Non-pigmented ciliary epithelial cell (primary cell): ENCODE results near the gene BLNK.
"Not testable (repeated sequence)": the region's sequence is repeated elsewhere in the genome, so short reads cannot be mapped to it uniquely, and the experiment has no call there.

Experiments used
- DNase-seq: peaks from one replicate; pipeline ENCODE4 v3.0.0-alpha.2; 2010; ENCODE audit warnings: low read depth

BLNK gene

DNA sequence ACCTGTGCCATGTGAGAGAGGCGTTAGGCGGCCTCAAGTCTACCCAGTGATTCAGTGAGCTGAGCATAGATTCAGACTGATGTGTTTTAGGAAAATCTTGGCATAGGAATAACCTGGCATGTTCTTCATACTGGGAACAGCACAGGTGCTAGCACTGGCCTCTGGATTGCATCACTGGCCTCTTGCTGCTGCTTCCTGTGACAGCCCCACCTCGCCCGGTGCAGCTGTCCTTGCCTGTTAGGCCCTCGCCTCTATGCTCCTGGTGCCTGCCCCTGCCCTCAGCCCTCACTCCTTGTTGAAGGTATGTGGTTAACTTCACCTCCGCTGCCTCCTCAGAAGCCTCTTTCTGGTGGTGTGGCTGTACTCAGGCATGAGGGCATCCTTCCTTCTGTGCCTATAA is 46.2 kb downstream of the BLNK start:
- no peak for DNase-seq

DNA sequence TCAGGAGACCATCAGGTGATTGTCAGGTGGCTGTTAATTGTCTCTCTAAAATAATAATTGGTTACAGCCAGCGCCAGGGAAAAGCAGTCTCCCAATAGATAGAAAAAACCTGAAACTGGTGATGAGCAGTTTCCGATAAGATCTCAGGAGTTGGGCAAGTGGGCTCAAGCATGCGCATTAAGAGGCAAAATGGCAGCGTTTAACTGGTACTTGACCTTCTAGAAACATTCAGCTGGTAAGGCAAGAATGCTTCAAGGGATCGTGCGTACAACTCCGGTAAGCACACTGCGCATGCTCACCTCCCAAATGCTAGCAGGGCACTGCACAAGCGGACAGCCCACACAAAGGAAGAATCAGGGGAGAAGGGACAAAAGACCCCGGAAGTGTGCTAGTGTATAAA is 48.5 kb downstream of the BLNK start:
- no peak for DNase-seq

DNA sequence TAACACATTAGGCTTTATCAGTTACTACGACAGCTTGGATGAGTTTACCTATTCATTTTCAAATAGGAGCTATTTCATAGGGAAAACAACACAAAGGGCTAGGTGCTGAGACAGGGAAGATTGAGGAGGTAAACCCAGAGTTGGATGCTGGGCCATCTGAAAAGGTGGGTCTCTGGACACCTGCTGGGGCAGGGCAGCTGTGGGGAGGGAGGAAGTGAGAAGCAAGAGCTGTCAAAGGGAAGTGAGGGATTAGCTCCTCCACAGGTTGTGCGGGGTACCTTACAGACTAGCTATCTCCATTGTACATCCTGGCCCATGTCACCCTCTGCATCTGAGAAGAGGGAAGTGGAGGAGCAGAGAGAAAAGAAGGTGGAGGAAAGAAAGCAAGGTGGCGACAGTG is 48.9 kb downstream of the BLNK start:
- no peak for DNase-seq

DNA sequence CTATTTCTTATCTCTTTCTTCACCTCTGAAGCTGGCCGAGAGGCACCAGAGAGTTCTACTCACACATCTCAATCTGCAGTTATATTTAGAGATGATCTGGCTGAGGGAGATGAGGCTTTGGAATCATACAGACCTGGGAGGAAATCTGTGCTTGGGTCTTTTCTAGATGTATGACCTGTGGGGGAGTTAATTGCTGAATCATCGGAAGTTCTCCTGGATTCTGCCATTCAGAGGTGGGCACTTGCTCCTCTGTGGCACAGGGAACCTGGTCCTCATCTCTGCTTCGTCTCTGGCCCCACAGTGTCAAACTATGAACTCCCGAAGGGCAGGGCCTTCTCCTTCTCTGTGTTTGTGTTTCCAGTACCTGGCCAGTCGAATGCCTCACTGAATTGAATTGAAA is 52.5 kb downstream of the BLNK start:
- DNase-seq = no peak

DNA sequence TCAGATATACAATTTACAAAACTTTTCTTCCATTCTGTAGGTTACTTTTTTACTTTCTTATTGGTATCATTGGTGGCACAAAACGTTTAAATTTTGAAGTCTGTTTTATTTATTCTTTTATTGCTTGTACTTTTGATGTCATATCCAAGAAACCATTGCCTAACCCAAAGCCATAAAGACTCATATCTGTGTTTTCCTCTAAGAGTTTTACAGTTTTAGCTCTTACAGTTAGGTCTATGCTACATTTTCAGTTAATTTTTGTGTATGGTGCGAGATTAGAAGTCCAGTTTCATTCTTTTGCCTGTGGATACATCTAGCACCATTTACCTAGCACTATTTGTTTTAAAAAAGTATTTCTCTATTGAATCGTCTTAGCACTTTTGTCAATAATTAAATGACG is 53.7 kb downstream of the BLNK start:
- no peak for DNase-seq

DNA sequence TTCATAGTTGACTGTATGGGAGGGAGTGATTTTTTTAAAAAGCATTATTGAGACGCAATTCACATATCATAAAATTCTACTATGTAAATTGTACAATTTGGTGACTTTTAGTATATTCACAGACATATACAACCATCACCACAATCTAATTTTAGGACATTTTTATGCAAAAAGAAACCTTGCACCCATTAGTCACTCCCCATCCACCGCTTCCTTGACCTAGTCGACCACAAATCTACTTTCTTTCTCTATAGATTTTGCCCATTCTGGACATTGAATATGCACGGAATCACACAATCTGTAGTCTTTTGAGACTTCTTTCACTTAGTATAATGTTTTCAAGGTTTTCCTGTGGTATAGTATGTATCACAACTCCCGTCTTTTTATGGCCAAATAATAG is 54.6 kb downstream of the BLNK start:
- DNase-seq = no peak

DNA sequence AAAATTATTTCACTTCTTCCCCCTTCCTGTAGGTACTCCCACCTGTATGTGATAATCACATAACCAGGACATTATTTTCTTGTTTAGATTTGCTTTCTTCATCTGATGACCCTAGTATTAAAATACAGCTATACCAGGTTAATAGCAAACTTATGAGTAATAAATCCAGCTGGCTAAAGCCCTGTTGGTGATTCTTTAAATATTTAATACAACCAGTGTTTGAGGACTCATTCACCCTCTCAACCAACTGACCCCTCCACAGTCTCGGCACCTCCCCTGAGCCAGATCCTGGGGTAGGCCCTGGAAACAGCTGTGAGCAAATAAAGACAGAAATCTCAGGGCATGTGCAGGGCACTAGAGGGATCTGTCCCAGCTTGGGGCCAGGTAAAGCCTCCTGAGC is 58.5 kb downstream of the BLNK start:
- no peak for DNase-seq

DNA sequence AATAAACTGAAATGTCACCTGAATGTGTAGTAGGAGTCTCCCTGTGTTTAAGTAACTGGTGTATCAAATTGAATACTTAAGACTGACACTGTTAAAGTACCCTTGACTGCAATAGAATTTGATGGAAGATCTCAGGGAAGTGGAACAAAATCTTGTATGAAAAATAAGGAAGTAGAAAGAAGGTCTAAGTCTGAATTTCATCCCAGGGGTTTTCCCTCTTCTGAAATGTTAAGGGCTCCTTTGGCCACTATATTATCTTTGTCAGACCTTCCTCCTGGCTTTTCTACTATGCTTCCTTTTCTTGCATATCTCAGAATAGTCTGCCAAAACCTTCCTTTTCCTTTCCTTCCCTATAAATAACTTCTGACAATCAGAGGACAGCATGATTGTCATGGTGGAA is 59.6 kb downstream of the BLNK start:
- no peak for DNase-seq

DNA sequence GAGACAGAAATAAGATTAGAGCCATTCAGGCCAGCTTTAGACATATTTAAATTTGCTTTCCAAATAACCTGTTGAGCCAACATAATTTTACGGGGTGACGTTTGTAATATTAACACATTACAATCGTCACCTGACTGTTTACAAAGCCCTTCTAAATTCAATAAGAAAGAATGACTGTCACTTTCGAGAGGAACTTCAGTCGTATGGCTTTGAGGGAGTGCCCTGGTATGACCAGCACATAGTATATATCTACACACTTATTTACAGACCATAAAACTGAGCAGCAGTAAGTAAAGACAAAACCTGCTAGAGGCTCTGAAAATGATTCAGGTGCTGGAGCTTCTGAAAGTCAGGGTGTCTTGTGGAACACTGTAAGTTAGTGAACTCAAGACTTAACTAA is 62.4 kb downstream of the BLNK start:
- no peak for DNase-seq

DNA sequence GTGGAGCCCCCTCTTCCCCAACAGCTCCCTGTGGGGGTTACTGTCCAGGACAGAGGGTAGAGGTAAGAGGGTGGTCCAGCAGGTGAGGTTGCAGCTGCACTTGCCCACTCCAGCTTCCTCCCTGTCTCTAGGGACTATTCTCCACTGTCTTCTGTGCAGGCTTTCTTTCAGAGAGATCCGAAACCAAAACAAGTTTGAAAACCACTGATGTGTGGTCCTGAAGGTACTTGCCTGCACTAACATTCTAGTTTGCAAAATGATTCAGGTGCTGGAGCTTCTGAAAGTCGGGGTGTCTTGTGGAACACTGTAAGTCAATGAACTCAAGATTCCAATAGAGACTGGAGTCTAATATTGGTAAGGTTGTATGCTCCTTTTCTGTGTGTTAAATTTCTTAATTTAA is 63.1 kb downstream of the BLNK start:
- no peak for DNase-seq

DNA sequence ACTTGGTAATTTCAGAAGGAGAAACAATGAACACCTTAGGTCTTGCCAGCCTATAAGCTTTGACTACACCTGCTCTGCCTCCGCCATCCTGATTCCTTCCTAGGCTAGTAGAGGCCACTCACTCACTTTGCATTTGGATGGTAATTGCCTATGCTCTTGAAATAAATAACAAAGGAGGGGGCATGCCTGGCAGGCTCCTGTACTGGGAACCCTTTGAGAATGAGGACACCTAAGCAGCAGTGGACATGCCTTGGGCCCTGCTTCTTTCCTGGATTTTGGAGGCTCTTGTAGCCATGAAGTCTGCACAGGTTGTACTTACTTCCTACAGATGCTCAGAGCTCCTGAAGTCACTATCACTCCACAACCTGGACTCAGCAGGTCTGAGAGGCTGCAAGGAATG is 65.8 kb downstream of the BLNK start:
- no peak for DNase-seq

DNA sequence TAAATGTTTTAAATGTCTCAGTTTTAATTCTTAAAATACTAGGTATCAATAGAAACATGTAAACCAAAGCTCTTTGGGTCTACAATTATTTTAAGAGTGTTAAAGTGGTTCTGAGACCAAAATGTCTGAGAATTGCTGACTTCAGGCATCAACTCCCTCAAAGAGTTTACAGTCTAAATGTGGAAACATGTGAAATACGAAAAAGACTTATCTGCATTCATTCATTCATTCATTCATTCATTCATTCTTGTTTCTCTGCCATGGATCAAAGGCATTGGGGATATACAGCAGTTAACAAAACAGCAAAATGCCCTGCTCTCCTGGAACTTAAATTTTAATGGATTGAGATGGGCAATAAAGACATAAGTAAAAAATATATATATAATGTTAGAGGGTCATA is 69.8 kb downstream of the BLNK start:
- DNase-seq = no peak

DNA sequence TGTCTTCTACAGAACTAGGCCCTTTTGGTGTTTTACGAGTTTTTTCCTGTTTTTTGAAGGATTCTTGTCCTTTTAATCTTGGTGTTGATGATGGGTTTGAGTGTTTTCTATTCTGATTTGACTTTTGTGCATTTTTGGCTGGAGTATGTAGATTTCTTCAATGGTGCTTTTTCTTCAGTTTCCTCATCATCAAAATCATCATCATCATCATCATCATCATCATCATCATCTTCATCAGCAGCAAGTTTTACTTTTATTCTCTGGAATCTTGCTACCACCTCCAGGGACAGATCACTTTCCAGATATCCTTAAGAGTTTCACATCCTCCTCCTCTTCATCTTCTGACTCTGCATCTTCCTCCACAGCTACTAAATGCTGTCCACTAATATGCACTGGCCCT is 81.9 kb downstream of the BLNK start:
- DNase-seq = not testable (repeated sequence)

DNA sequence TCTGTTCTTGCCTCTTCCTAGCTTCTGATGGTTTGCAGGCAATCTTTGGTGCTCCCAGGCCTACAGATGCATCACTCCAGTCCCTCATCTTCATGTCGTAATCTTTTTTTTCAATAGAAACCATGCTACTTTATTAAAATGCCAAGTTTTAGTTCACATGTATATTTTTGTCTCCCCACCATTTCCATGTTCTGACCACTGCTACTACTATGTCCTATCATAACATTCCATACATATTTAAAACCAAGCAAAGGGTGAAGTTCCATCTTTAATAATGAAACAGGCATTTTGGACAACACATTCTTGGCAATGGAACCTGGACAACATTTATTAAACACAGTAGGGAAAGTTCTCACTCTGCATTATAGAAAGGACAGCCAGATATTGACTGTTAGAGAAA is 82.5 kb downstream of the BLNK start:
- DNase-seq = no peak

DNA sequence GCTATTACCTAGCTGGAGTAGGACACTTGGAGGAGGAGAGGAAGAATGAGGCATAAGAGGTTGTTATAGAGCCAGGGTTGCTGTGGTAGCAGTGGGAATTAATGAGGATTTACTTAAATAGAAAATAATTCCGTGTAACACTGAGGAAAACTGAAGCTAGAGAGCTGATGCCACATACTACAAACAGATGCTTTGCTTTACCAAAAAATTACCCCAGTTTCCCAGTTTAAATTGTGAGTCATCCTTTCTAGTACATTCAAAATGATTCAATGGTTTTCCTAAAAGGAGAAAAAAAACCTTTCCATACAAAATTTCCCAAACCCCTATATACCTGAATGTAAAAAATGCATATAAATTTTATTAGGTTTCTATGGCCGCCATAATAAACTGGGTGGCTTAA is 82.9 kb downstream of the BLNK start:
- DNase-seq = no peak

DNA sequence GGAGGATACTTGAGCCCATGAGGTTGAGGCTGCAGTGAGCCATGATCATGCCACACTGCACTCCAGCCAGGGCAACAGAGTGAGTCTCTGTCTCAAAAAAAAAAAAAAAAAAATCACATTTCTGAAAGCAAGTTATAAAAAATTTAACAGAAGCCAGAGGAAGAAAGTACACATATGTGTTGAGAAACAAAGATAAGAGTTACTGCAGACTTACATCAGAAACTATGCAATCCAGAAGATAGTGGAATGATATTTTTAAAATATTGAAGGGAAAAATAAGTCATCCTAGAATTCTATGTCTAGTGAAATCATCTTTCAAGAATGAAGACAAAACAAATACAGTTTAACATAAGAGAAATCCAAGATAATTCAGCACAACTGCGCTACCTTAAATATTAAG is 94.4 kb downstream of the BLNK start:
- no peak for DNase-seq

DNA sequence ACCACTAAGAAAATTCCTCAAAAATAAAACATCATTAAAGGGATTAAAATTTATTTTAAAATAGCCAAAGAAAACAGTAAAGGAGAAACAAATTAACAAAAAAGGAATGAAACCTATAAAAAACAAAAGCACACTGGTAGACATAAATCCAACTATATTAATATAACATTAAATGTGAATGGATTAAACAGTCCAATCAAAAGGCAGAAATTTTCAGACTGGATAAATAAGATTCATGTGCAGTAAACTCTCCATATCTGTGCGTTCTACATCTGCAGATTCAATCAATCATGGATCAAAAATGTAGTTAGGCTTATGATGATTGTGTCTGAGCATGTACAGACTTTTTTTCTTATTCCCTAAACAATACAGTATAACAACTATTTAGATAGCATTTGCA is 98.7 kb downstream of the BLNK start:
- no peak for DNase-seq

DNA sequence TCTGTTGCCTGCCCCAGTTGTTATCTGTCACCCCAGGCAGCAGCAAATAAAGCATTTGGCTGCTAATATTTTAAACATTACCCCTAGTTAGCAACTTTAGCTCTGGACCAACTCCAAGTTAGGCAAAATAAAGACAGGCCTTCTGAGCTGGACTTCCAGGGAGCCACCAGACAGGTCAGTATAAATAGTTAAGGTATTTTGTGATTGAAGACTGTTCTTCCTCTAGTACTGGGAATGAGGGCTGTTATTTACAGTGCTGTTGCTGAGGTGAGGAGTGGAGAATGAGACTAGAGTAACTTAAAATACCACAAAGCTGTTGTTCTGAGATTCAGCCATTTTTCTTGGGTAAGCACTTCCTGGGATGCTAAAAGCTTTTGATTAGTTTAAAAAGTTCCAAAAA is 101.1 kb downstream of the BLNK start:
- DNase-seq = no peak

DNA sequence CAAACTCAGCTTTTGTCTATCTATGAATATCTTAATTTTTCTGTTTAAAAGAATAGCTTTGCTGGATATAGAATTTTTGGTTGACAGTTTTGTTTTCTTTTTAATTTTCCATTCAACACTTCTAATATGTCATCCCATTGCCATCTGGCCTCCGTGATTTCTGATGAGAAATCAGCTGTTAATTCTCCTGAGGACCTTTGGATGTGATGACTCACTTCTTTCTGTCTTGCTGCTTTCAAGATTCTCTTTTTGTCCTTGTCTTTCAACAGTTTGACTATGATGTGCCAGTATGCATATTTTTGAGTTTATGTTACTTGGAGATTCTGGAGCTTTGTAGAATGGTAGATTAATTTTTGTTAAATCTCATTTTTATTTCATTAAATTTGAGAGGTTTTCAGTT is 102.8 kb downstream of the BLNK start:
- DNase-seq = no peak

DNA sequence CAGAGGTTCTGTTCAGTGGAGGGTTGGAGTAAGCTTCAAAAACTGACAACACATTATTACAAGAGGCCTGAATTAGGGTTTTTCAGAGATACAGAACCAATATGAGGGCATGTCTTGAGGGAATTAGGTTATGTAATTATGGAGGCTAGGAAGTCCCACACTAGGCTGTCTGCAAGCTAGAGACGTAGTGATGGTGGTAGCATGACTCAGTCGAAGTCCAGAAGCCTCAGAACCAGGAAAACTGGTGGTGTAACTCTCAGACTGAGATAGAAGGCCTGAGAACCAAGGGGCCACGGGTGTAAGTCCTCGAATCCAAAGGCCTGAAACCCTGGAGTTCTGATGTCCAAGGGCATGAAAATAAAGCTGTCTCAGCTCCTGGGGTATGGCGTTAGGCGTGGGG is 105.6 kb downstream of the BLNK start:
- no peak for DNase-seq

DNA sequence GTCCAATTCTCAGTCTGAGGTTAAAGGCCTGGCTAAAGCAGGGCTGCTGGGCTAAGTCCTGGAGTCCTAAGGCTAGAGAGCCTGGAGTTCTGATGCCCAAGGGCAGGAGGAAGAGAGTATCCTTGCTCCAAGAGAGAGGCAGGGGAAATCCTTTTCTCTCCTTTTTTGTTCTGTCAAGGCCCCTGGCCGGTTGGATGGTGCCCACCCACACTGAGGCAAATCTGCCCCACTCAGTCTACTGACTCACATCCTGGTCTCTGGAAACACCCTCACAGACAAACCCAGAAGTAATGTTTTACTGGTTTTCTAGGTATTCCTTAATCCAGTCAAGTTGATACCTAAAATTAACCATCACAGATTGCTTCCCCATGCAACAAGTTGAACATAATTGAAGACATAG is 118.3 kb downstream of the BLNK start:
- no peak for DNase-seq

DNA sequence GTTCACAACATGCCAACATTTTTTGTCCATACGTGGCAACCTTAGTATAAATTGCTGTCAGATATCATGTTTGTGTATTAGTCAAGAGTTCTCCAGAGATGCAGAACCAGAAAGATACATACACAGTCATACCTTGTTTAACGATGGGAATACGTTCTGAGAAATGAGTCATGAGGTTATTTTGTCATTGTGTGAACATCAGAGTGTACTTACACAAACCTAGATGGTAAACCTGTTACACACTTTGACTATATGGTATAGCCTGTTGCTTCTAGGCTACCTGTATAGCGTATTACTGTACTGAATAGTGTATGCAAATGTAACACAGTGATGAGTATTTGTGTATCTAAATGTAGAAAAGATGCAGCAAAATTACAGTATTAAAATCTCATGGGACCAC is 118.9 kb downstream of the BLNK start:
- DNase-seq = no peak
